GM12878 (cell line): Measurements from ENCODE around the gene CDKL4. TPM values are rescaled to one million over a fixed set of nuclear protein-coding genes. Genes with fewer than 3 reads are reported as not detected.

Experiments
- ATAC-seq: fragments of 200-7000 bp; cut with Tn5 transposase; 3 replicates; pipeline ENCODE4 v1.9.1; 2020; ENCODE audit warnings: mild to moderate bottlenecking, moderate library complexity
- BruUV-seq: library from RNA; stranded (reverse); fragments of 400-500 nt; replicated peaks from 2 replicates; lab custom pipeline; 2021; lab: Mats Ljungman, UMichigan
- CTCF ChIA-PET: fragments of 300-600 bp; sonication (Branson Sonifier 250); formaldehyde crosslinking; extraction: SDS; loops from one replicate; lab custom pipeline; 2021; ENCODE audit warnings: inconsistent platforms; lab: Yijun Ruan, JAX
- POLR2A ChIA-PET: fragments of 350-600 bp; formaldehyde crosslinking; extraction: SDS; loops from one replicate; lab custom pipeline; 2021; ENCODE audit warnings: inconsistent platforms; lab: Charles Lee
- RAD21 ChIA-PET: fragments of 300-600 bp; sonication (Branson Sonifier 250); formaldehyde crosslinking; loops from one replicate; lab custom pipeline; 2023; ENCODE audit warnings: antibody characterized with exemption; ENCODE audit not compliant: unreplicated experiment; lab: Charles Lee
- SMC1A ChIA-PET: fragments of 300-600 bp; sonication (Branson Sonifier 250); formaldehyde crosslinking; loops from one replicate; lab custom pipeline; 2023; ENCODE audit not compliant: unreplicated experiment, uncharacterized antibody; lab: Charles Lee
- DNase-seq: peaks from one replicate; pipeline ENCODE4 v3.0.0-alpha.2; 2011; ENCODE audit warnings: low read depth, low spot score
- FAIRE-seq: peaks from 3 replicates; lab custom pipeline; 2011; peaks lifted over from hg19 to GRCh38; lab: Jason Lieb, UNC
- H2AFZ ChIP-seq: 2 replicates; pipeline ENCODE4 v1.6.0; 2011; ENCODE audit warnings: low read depth, low read length, control low read depth; ENCODE audit not compliant: control insufficient read depth
- H3K27ac ChIP-seq: 2 replicates; pipeline ENCODE4 v1.5.1; 2011; ENCODE audit warnings: control low read depth; ENCODE audit not compliant: control insufficient read depth, insufficient read depth
- H3K27me3 ChIP-seq, 2 experiments: replicated peaks in 1 of 2; 2 replicates each; pipeline versions ENCODE4 v1.6.0 to v1.6.1; 2011; ENCODE audit warnings: low read length in 1 of 2; ENCODE audit not compliant: control insufficient read depth in 2 of 2, insufficient read depth in 2 of 2
- H3K36me3 ChIP-seq, 2 experiments: 2 replicates each; pipeline ENCODE4 v1.5.1; 2011; ENCODE audit warnings: low read length in 1 of 2; ENCODE audit not compliant: control insufficient read depth in 2 of 2, insufficient read depth in 2 of 2
- H3K4me1 ChIP-seq: 2 replicates; pipeline ENCODE4 v1.6.1; 2011; ENCODE audit warnings: mild to moderate bottlenecking, low read length, moderate library complexity, mixed read lengths; ENCODE audit not compliant: control insufficient read depth, insufficient read depth
- H3K4me2 ChIP-seq: 2 replicates; pipeline ENCODE4 v1.6.0; 2011; ENCODE audit warnings: control low read depth; ENCODE audit not compliant: control insufficient read depth, insufficient read depth
- H3K4me3 ChIP-seq: fragments of 200-600 bp; sonication (generic); 2 replicates; pipeline ENCODE4 v1.5.1; 2016
- H3K79me2 ChIP-seq: 2 replicates; pipeline ENCODE4 v1.6.0; 2011; ENCODE audit warnings: low read length; ENCODE audit not compliant: control insufficient read depth, insufficient read depth
- H3K9ac ChIP-seq: 2 replicates; pipeline ENCODE4 v1.8.0; 2011; ENCODE audit warnings: low read length, control low read depth, mixed read lengths; ENCODE audit not compliant: control insufficient read depth, insufficient read depth
- H3K9me3 ChIP-seq: replicated peaks from 3 replicates; pipeline ENCODE4 v1.5.1; 2011; ENCODE audit warnings: mild to moderate bottlenecking, low read length; ENCODE audit not compliant: control insufficient read depth, insufficient read depth
- H4K20me1 ChIP-seq: 2 replicates; pipeline ENCODE4 v1.6.0; 2011; ENCODE audit not compliant: control insufficient read depth, insufficient read depth
- ATF7 ChIP-seq: fragments of 450-650 bp; IDR thresholded peaks from 2 replicates; pipeline ENCODE4 v1.6.1; 2016; ENCODE audit warnings: low read depth, mild to moderate bottlenecking
- BHLHE40 ChIP-seq, 2 experiments: fragments of 450-650 bp in 1 of 2; IDR thresholded peaks; 2 replicates each; pipeline ENCODE4 v1.6.1; 2011 to 2017; ENCODE audit warnings: low read depth in 2 of 2, borderline replicate concordance in 1 of 2, improper control_type of control experiment in 1 of 2, low read length in 1 of 2, mild to moderate bottlenecking in 1 of 2
- CEBPB ChIP-seq, 2 experiments: fragments of 150-350 bp in 1 of 2; IDR thresholded peaks; 2 replicates each; pipeline ENCODE4 v1.6.1; 2012 to 2014; ENCODE audit warnings: low read depth in 2 of 2, low read length in 2 of 2, borderline replicate concordance in 1 of 2, inconsistent platforms in 1 of 2
- DPF2 ChIP-seq: fragments of 450-650 bp; IDR thresholded peaks from 2 replicates; pipeline ENCODE4 v1.6.1; 2017; ENCODE audit warnings: mild to moderate bottlenecking
- GATAD2B ChIP-seq: fragments of 450-650 bp; conservative IDR thresholded peaks from 2 replicates; pipeline ENCODE4 v1.6.1; 2017; ENCODE audit warnings: low read depth, mild to moderate bottlenecking, moderate library complexity
- MEF2B ChIP-seq: fragments of 450-650 bp; IDR thresholded peaks from 2 replicates; pipeline ENCODE4 v1.6.1; 2018; ENCODE audit warnings: mild to moderate bottlenecking, moderate library complexity; ENCODE audit not compliant: partially characterized antibody, poor library complexity, severe bottlenecking
- MTA2 ChIP-seq: fragments of 450-650 bp; IDR thresholded peaks from 2 replicates; pipeline ENCODE4 v1.6.1; 2016; ENCODE audit warnings: low read depth, mild to moderate bottlenecking, moderate library complexity
- POU2F2 ChIP-seq: IDR thresholded peaks from 3 replicates; pipeline ENCODE4 v1.6.1; 2011; ENCODE audit warnings: low read depth, mild to moderate bottlenecking, low read length, borderline replicate concordance
- RELA ChIP-seq: fragments of 450-650 bp; IDR thresholded peaks from 2 replicates; pipeline ENCODE4 v1.8.0; 2014; ENCODE audit warnings: borderline replicate concordance; ENCODE audit not compliant: partially characterized antibody
- RUNX3 ChIP-seq: IDR thresholded peaks from 2 replicates; pipeline ENCODE4 v1.6.1; 2012; ENCODE audit warnings: low read length, inconsistent platforms
- SPI1 ChIP-seq: IDR thresholded peaks from 2 replicates; pipeline ENCODE4 v1.6.1; 2011; ENCODE audit warnings: low read depth, mild to moderate bottlenecking, low read length, moderate library complexity, borderline replicate concordance; ENCODE audit not compliant: insufficient read depth
- SREBF2 ChIP-seq: IDR thresholded peaks from 2 replicates; pipeline ENCODE4 v1.6.1; 2012; ENCODE audit warnings: mild to moderate bottlenecking, low read length
- TBL1XR1 ChIP-seq: IDR thresholded peaks from 2 replicates; pipeline ENCODE4 v1.6.1; 2012; ENCODE audit warnings: low read depth, low read length, improper control_type of control experiment
- YBX1 ChIP-seq: fragments of 450-650 bp; IDR thresholded peaks from 2 replicates; pipeline ENCODE4 v1.6.1; 2016; ENCODE audit warnings: antibody characterized with exemption
- WGBS: methylation state at CpG from one replicate; pipeline ENCODE4 v1.1.6; 2016; ENCODE audit warnings: low lambda C conversion rate; ENCODE audit not compliant: insufficient replicate concordance, insufficient coverage; ENCODE audit errors: missing lambda C conversion rate; 5-methylcytosine and 5-hydroxymethylcytosine counted together
- in situ Hi-C: fragments of 300-500 bp; cut with MboI; formaldehyde crosslinking; loops from 9 replicates; pipeline ENCODE4 v1.14.3; 2018; ENCODE audit warnings: mixed read lengths
- intact Hi-C: fragments of 100-400 bp; cut with micrococcal nuclease; formaldehyde crosslinking; loops from one replicate; pipeline ENCODE4 v1.14.2; 2022; ENCODE audit not compliant: unreplicated experiment
- polyA plus RNA-seq, 11 experiments: library from polyadenylated mRNA; depleted of rRNA in 4 of 11; unstranded in 6 of 11; stranded (reverse) in 5 of 11; fragments of >200 nt; fragmentation: Nextera tagmentation in 4 of 11; fragmentation: Illumina TruSeq in 1 of 11; extraction: Ambion mirVana in 4 of 11; extraction: Trizol in 1 of 11; gene quantifications; 1 replicate in 1 of 11; 2 replicates in 10 of 11; pipeline versions ENCODE4 v1.2.1 to v1.2.3, GENCODE V29; 2011 to 2016; ENCODE audit warnings: inconsistent platforms in 2 of 11, missing spikeins in 2 of 11, low read depth in 1 of 11
- total RNA-seq, 4 experiments: library from RNA; depleted of rRNA in 3 of 4; stranded (reverse); fragments of >200 nt in 3 of 4; fragmentation: Illumina TruSeq in 1 of 4; extraction: Trizol in 1 of 4; gene quantifications; 2 replicates each; pipeline versions ENCODE4 v1.2.1 to v1.2.3, GENCODE V29; 2013 to 2021
- TF ChIP-seq, protein P1 (sequence below): fragments of 450-650 bp; IDR thresholded peaks from 2 replicates; pipeline ENCODE4 v1.6.1; 2017; ENCODE audit warnings: low read depth, mild to moderate bottlenecking, moderate library complexity
- TF ChIP-seq, protein P2 (sequence below): IDR thresholded peaks from 2 replicates; pipeline ENCODE4 v1.6.1; 2012; ENCODE audit warnings: low read depth, low read length, improper control_type of control experiment
- TF ChIP-seq, protein P3 (sequence below): fragments of 450-650 bp; IDR thresholded peaks from 2 replicates; pipeline ENCODE4 v1.6.1; 2016; ENCODE audit warnings: mild to moderate bottlenecking, moderate library complexity, borderline replicate concordance

CDKL4 gene
- total and polyA plus RNA-seq, 10 of the 15 experiments (the other 5 are each of a cell fraction or from before 2014, with no cell fraction given) = not detected

DNA sequence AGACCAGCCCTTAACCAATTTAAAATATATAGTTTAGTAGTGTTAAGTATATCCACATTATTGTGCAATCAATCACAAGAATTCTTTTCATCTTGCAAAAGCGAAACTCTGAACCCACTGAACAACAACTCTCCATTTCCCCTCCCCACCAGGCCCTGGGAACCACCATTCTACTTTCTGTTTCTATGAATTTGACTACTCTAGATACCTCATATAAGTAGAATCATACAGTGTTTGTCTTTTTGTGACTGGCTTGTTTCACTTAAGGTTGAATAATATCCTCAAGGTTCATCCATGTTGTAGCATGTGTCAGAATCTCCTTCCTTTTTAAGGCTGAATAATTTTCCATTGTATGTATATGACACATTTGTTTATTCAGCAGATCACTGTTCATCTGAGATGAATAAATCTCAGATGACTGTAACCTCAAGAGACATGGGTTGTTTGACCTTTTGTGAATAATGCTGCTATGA is 114.8 kb downstream of the CDKL4 start:
- H3K4me3 ChIP-seq = no peak overlapping the region
- H2AFZ ChIP-seq = peak overlapping the region; percentile 38; the same call in 1 of the 2 replicates
- FAIRE-seq (peak; percentile 89), DNase-seq (peak; percentile 74), ATAC-seq (peak; percentile 72)
- no peak overlapping the region for H3K9ac ChIP-seq
- no peaks in the 10 kb centered on the region for H3K9me3 ChIP-seq
- CTCF ChIA-PET = interaction anchor here (1.0 to 2.2 kb wide), 6 partner anchors 10 to 100 kb away, joined by 5 to 8 read pairs (median 6); no protein-coding TSS in a partner anchor
- peaks cover 18% of the 10 kb centered on the region for H3K4me1 ChIP-seq
- intact Hi-C loops = loop anchor here (10.0 kb wide), 1 partner anchor 514 kb away; no protein-coding TSS in a partner anchor
- in situ Hi-C loops = no loop called here
- no TSS peak for BruUV-seq
- H3K27ac ChIP-seq = peak overlapping the region; percentile 56
- WGBS = 0% methylated on average over 1 of the region's 1 CpG
- H3K36me3 ChIP-seq = no peaks in the 10 kb centered on the region
- H3K27me3 ChIP-seq = no peaks in the 10 kb centered on the region
- H3K79me2 ChIP-seq = no peaks in the 10 kb centered on the region; the same call in 1 of the 2 replicates
- POLR2A ChIA-PET = interaction anchor here (1.0 to 4.0 kb wide), 2 partner anchors 9 to 378 kb away, joined by 3 to 21 read pairs; partner anchors contain the start of genes SOS1 and SRSF7
- peak overlapping the region; percentile 64 for H3K4me2 ChIP-seq
- H4K20me1 ChIP-seq = no peaks in the 10 kb centered on the region
- SMC1A ChIA-PET = interaction anchor here (0.6 to 2.3 kb wide), 7 partner anchors 9 to 70 kb away, joined by 3 to 17 read pairs (median 5); partner anchors contain the start of gene SOS1
- RAD21 ChIA-PET = interaction anchor here (0.7 to 1.8 kb wide), 5 partner anchors 10 to 101 kb away, joined by 3 to 7 read pairs (median 6); no protein-coding TSS in a partner anchor
- 0 out of 2 replicates have a peak, but pooled peaks have one; percentile 35 for TF ChIP-seq SPI1
- TF ChIP-seq, protein P1, sequence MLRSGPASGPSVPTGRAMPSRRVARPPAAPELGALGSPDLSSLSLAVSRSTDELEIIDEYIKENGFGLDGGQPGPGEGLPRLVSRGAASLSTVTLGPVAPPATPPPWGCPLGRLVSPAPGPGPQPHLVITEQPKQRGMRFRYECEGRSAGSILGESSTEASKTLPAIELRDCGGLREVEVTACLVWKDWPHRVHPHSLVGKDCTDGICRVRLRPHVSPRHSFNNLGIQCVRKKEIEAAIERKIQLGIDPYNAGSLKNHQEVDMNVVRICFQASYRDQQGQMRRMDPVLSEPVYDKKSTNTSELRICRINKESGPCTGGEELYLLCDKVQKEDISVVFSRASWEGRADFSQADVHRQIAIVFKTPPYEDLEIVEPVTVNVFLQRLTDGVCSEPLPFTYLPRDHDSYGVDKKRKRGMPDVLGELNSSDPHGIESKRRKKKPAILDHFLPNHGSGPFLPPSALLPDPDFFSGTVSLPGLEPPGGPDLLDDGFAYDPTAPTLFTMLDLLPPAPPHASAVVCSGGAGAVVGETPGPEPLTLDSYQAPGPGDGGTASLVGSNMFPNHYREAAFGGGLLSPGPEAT = peak; percentile 47; the same call in 1 of the 2 replicates
- peak; percentile 67 for TF ChIP-seq ATF7
- TF ChIP-seq MEF2B = peak; percentile 18
- TF ChIP-seq, protein P2, sequence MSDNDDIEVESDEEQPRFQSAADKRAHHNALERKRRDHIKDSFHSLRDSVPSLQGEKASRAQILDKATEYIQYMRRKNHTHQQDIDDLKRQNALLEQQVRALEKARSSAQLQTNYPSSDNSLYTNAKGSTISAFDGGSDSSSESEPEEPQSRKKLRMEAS = no peak
- no peak for TF ChIP-seq BHLHE40 (IDR thresholded peaks at IDR 0.05; ENCODE audit: borderline replicate concordance in 1 of 2, low read depth in 2 of 2, low read length in 1 of 2)
- peak; percentile 84 to 96; a peak in 3 of 4 replicates for TF ChIP-seq CEBPB (IDR thresholded peaks at IDR 0.05; ENCODE audit: borderline replicate concordance in 1 of 2, low read depth in 2 of 2, low read length in 2 of 2)
- 0 out of 2 replicates have a peak, but pooled peaks have one; percentile 61 for TF ChIP-seq TBL1XR1
- peak; percentile 65; the same call in 2 of the 3 replicates for TF ChIP-seq POU2F2
- TF ChIP-seq RELA = no peak
- no peak for TF ChIP-seq DPF2
- TF ChIP-seq, protein P3, sequence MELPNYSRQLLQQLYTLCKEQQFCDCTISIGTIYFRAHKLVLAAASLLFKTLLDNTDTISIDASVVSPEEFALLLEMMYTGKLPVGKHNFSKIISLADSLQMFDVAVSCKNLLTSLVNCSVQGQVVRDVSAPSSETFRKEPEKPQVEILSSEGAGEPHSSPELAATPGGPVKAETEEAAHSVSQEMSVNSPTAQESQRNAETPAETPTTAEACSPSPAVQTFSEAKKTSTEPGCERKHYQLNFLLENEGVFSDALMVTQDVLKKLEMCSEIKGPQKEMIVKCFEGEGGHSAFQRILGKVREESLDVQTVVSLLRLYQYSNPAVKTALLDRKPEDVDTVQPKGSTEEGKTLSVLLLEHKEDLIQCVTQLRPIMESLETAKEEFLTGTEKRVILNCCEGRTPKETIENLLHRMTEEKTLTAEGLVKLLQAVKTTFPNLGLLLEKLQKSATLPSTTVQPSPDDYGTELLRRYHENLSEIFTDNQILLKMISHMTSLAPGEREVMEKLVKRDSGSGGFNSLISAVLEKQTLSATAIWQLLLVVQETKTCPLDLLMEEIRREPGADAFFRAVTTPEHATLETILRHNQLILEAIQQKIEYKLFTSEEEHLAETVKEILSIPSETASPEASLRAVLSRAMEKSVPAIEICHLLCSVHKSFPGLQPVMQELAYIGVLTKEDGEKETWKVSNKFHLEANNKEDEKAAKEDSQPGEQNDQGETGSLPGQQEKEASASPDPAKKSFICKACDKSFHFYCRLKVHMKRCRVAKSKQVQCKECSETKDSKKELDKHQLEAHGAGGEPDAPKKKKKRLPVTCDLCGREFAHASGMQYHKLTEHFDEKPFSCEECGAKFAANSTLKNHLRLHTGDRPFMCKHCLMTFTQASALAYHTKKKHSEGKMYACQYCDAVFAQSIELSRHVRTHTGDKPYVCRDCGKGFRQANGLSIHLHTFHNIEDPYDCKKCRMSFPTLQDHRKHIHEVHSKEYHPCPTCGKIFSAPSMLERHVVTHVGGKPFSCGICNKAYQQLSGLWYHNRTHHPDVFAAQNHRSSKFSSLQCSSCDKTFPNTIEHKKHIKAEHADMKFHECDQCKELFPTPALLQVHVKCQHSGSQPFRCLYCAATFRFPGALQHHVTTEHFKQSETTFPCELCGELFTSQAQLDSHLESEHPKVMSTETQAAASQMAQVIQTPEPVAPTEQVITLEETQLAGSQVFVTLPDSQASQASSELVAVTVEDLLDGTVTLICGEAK = no peak; the same call in 1 of the 2 replicates
- no peak for TF ChIP-seq YBX1
- peak; percentile 55 for TF ChIP-seq MTA2
- TF ChIP-seq SREBF2 = no peak
- TF ChIP-seq RUNX3 = peak; percentile 66
- 0 out of 2 replicates have a peak, but pooled peaks have one; percentile 41 for TF ChIP-seq GATAD2B
